ENCODE data around the gene GALNT15. TPM values are rescaled to one million over a fixed set of nuclear protein-coding genes. Genes with fewer than 3 reads are reported as not detected.

GALNT15 gene
- total RNA-seq, 1 donor from 2014 or later, result 0.08 TPM

DNA sequence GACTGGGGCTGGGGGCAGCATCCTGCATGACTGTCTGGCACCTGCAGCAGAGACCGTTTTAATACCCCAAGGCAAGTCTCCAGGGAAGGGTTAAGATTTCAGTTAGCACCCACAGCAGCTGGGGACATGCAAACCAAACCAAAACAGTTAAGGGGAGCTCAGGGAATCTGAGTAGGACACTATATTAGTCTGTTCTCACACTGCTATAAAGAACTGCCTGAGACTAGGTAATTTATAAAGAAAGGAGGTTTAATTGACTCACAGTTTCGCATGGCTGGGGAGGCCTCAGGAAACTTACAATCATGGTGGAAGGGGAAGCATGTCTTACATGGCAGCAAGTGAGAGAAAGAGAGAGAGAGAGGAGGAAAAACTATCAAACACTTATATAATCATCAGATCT, 25.3 kb downstream of the GALNT15 start:
- Mint-ChIP-seq H3K4me1 (ENCODE audit: unreplicated experiment) (peaks cover 10% of the 10 kb centered on the region), H3K4me3 (ENCODE audit: unreplicated experiment) (no peak overlapping the region), H3K27ac (ENCODE audit: unreplicated experiment) (no peak overlapping the region), H3K27me3 (ENCODE audit: unreplicated experiment) (peaks cover 6% of the 10 kb centered on the region), H3K36me3 (ENCODE audit: low read depth, unreplicated experiment) (no peaks in the 10 kb centered on the region), H3K9me3 (ENCODE audit: unreplicated experiment) (no peaks in the 10 kb centered on the region)
- TF ChIP-seq, protein P1, sequence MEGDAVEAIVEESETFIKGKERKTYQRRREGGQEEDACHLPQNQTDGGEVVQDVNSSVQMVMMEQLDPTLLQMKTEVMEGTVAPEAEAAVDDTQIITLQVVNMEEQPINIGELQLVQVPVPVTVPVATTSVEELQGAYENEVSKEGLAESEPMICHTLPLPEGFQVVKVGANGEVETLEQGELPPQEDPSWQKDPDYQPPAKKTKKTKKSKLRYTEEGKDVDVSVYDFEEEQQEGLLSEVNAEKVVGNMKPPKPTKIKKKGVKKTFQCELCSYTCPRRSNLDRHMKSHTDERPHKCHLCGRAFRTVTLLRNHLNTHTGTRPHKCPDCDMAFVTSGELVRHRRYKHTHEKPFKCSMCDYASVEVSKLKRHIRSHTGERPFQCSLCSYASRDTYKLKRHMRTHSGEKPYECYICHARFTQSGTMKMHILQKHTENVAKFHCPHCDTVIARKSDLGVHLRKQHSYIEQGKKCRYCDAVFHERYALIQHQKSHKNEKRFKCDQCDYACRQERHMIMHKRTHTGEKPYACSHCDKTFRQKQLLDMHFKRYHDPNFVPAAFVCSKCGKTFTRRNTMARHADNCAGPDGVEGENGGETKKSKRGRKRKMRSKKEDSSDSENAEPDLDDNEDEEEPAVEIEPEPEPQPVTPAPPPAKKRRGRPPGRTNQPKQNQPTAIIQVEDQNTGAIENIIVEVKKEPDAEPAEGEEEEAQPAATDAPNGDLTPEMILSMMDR (IDR thresholded peaks at IDR 0.05; ENCODE audit: unreplicated experiment), result no peak
- DNase-seq (ENCODE audit: low spot score), result no peak

DNA sequence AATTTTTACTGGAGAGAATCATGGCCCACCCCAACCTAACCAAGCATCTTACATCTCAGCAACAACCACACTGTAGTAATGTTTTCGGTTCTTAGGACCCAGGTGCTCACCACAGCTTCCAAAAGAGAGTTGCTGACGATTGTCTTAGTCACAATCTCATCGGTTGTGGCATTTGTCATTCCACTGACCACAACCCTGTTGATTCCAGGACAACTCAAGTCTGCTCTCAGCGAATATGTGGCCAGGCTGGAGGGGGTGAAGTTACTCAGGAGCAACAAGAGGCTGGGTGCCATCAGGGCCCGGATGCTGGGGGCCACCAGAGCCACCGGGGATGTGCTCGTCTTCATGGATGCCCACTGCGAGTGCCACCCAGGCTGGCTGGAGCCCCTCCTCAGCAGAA, 25.9 kb downstream of the GALNT15 start:
- no peaks in the 10 kb centered on the region for H3K9me3 Mint-ChIP-seq (ENCODE audit: unreplicated experiment)
- DNase-seq (ENCODE audit: low spot score), result no peak
- peaks cover 6% of the 10 kb centered on the region for H3K27me3 Mint-ChIP-seq (ENCODE audit: unreplicated experiment)
- H3K4me3 Mint-ChIP-seq (ENCODE audit: unreplicated experiment), result no peak overlapping the region
- no peaks in the 10 kb centered on the region for H3K36me3 Mint-ChIP-seq (ENCODE audit: low read depth, unreplicated experiment)
- TF ChIP-seq, protein P1 (IDR thresholded peaks at IDR 0.05; ENCODE audit: unreplicated experiment), result no peak
- H3K27ac Mint-ChIP-seq (ENCODE audit: unreplicated experiment), result no peak overlapping the region
- H3K4me1 Mint-ChIP-seq (ENCODE audit: unreplicated experiment), result peaks cover 10% of the 10 kb centered on the region

DNA sequence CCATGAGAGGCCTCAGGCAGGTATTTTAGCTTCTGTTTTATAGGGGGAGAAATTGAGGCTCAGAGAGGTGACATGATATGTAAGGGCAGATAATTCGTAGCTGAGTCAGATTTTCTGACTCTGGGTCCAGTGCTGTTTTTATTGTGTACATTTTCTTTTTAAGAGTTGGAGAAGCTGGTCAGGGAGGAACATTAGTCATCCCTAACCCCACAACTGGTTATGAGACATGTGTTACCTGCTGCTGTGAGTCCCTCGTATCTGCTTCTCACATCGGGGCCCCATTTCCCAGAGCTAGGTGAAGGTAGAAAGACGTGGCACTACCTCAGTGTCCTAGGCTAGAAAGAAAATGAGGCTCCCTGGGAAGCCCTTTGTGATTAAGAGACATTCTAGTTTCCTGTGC, 28.6 kb downstream of the GALNT15 start:
- H3K27me3 Mint-ChIP-seq (ENCODE audit: unreplicated experiment), result peaks cover 6% of the 10 kb centered on the region
- H3K4me3 Mint-ChIP-seq (ENCODE audit: unreplicated experiment), result no peak overlapping the region
- no peaks in the 10 kb centered on the region for H3K9me3 Mint-ChIP-seq (ENCODE audit: unreplicated experiment)
- no peak for DNase-seq (ENCODE audit: low spot score)
- TF ChIP-seq, protein P1 (IDR thresholded peaks at IDR 0.05; ENCODE audit: unreplicated experiment), result no peak
- no peaks in the 10 kb centered on the region for H3K36me3 Mint-ChIP-seq (ENCODE audit: low read depth, unreplicated experiment)
- no peak overlapping the region for H3K27ac Mint-ChIP-seq (ENCODE audit: unreplicated experiment)
- peaks cover 10% of the 10 kb centered on the region for H3K4me1 Mint-ChIP-seq (ENCODE audit: unreplicated experiment)

DNA sequence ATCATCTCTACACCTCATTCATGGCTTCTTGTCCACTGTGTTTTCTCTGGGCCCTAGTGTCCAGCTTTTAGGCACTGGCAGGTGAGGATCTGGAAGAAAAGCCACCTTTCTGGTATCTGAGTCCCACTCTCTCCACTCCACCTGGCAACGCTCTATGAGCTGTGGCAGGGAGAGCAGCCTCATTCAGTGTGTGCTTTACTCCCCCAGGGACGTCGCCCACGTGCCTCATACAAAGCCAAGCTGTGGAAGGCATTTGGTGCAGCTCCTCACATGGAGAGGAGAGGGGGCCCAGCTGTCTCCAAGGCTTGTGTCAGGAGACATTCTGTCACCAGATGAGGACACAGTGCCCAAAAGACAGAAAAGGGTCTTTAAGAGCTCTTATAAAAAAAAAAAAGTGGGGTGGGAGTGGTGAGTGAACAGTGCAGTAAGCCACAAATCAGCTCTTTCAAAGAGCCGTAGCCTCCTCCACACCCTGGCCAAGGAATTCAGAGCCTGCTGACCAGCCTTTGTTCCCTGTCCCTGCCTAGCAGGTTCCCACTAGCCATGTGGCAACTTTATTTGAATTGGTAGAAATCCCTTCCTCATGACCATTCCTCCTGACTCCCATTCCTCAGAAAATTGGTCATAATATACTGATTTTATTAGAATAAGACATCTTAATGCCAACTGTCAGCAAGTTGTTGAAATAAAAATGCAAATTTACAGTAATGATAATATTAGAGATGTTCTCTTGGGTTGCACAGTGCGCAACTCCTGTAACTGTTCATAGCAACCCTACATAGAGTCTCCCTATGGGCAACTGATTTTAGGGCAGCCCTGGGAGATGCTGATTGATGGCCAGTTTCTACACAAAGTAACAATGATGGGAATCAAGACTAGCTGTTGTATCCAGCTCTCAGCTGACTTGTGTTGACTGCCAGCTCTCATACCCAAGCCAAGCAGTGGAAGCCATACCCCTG, 29.5 kb downstream of the GALNT15 start:
- TF ChIP-seq, protein P1 (IDR thresholded peaks at IDR 0.05; ENCODE audit: unreplicated experiment), result no peak
- Mint-ChIP-seq H3K27ac (ENCODE audit: unreplicated experiment) (no peak overlapping the region), H3K27me3 (ENCODE audit: unreplicated experiment) (peaks cover 6% of the 10 kb centered on the region), H3K4me3 (ENCODE audit: unreplicated experiment) (no peak overlapping the region), H3K4me1 (ENCODE audit: unreplicated experiment) (peaks cover 10% of the 10 kb centered on the region), H3K9me3 (ENCODE audit: unreplicated experiment) (no peaks in the 10 kb centered on the region), H3K36me3 (ENCODE audit: low read depth, unreplicated experiment) (no peaks in the 10 kb centered on the region)
- no peak for DNase-seq (ENCODE audit: low spot score)

DNA sequence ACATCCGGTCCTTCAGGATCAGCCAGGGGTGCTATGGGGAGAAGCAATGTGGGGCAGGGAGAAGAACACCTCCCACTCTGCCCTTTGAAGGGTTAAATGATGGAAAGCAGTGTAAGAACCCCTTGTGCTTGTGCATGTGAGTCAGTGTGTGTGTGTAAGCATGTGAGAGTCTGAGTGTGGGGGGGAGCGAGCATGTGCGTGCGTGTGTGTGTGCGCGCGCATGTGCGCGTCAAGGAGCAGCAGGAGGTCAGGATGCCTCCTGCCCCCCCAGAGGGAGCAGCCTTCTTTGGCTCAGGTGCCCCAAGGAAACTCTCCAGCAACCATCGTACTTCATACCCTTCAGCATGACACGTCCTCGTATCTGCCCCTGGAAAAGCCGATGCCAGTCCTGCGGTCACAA, 30.3 kb downstream of the GALNT15 start:
- H3K4me3 Mint-ChIP-seq (ENCODE audit: unreplicated experiment), result no peak overlapping the region
- TF ChIP-seq, protein P1 (IDR thresholded peaks at IDR 0.05; ENCODE audit: unreplicated experiment), result no peak
- no peak for DNase-seq (ENCODE audit: low spot score)
- H3K27ac Mint-ChIP-seq (ENCODE audit: unreplicated experiment), result no peak overlapping the region
- H3K4me1 Mint-ChIP-seq (ENCODE audit: unreplicated experiment), result peaks cover 10% of the 10 kb centered on the region
- no peaks in the 10 kb centered on the region for H3K9me3 Mint-ChIP-seq (ENCODE audit: unreplicated experiment)
- no peaks in the 10 kb centered on the region for H3K36me3 Mint-ChIP-seq (ENCODE audit: low read depth, unreplicated experiment)
- H3K27me3 Mint-ChIP-seq (ENCODE audit: unreplicated experiment), result peaks cover 6% of the 10 kb centered on the region

All from endothelial cell (in vitro differentiated cells).